Activated CD8-positive, alpha-beta T cell treated with anti-CD3 and anti-CD28 coated beads for 36 hours (primary cell): ENCODE results near the gene SLC39A11. TPM values are rescaled to one million over a fixed set of nuclear protein-coding genes. Genes with fewer than 3 reads are reported as not detected.

Experiments used
- ATAC-seq: fragments of 200-7000 bp; cut with Tn5 transposase; one replicate; pipeline ENCODE4 v1.10.0; 2021; ENCODE audit warnings: mild to moderate bottlenecking, moderate library complexity
- CTCF ChIA-PET: fragments of 350-600 bp; sonication (Branson Sonifier 250); formaldehyde crosslinking; loops from one replicate; lab custom pipeline; 2021; ENCODE audit warnings: antibody characterized with exemption; lab: Charles Lee
- POLR2A ChIA-PET: fragments of 350-600 bp; sonication (Branson Sonifier 250); formaldehyde crosslinking; loops from one replicate; lab custom pipeline; 2021; ENCODE audit warnings: antibody characterized with exemption; lab: Charles Lee
- DNase-seq: peaks from one replicate; pipeline ENCODE4 v3.0.0-alpha.2; 2020
- H3K27ac Mint-ChIP-seq: one replicate; pipeline ENCODE4 v1.8.0; 2021; ENCODE audit warnings: mild to moderate bottlenecking, mixed read lengths
- H3K27me3 Mint-ChIP-seq: one replicate; pipeline ENCODE4 v1.8.0; 2021; ENCODE audit warnings: mixed read lengths
- H3K36me3 Mint-ChIP-seq: one replicate; pipeline ENCODE4 v1.8.0; 2021; ENCODE audit warnings: low read depth, mixed read lengths
- H3K4me1 Mint-ChIP-seq: one replicate; pipeline ENCODE4 v1.8.0; 2021; ENCODE audit warnings: low read depth, mixed read lengths
- H3K4me3 Mint-ChIP-seq: one replicate; pipeline ENCODE4 v1.8.0; 2021; ENCODE audit warnings: mild to moderate bottlenecking, moderate library complexity, mixed read lengths
- H3K9me3 Mint-ChIP-seq: one replicate; pipeline ENCODE4 v1.8.0; 2021; ENCODE audit warnings: mixed read lengths
- CTCF ChIP-seq: fragments of 200-600 bp; IDR thresholded peaks from one replicate; pipeline ENCODE4 v1.8.0; 2022; ENCODE audit warnings: antibody characterized with exemption, mild to moderate bottlenecking
- intact Hi-C: fragments of 100-400 bp; cut with micrococcal nuclease; formaldehyde crosslinking; loops from one replicate; pipeline ENCODE4 v1.10.0; 2022
- total RNA-seq, 2 experiments: library from RNA; stranded (reverse); gene quantifications; one replicate each; pipeline ENCODE4 v1.2.3, GENCODE V29; 2021

SLC39A11 gene
- total RNA-seq, 2 experiments from 2014 or later = 14.4 to 14.9 TPM

GRCh38 chr17:72609501-72609900 is 483.0 kb downstream of the SLC39A11 start:
- peaks cover 22% of the 10 kb centered on the region for H3K27me3 Mint-ChIP-seq
- POLR2A ChIA-PET = no interaction called here

DNA sequence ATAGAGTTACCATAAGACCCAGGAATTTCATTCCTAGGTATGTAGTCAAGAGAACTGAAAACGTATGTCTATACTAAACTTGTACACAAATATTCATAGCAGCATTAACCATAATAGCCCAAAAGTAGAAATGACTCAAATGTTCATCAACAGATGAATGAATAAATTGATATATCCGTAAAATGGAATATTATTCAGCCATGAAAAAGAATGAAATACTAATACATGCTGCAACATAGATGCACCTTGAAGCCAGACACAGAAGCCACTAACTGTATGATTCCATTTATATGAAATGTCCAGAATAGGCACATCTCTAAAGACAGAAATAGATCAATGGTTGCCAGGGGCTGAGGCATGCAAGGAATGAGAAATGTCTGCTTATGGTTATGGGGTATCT is 484.1 kb downstream of the SLC39A11 start:
- H3K27ac Mint-ChIP-seq = no peak overlapping the region

More at GRCh38 chr17:72609501-72609900, 483.0 kb downstream of the SLC39A11 start:
- H3K27ac Mint-ChIP-seq = no peak overlapping the region
- H3K4me3 Mint-ChIP-seq = no peak overlapping the region
- H3K4me1 Mint-ChIP-seq = no peaks in the 10 kb centered on the region
- H3K9me3 Mint-ChIP-seq = peaks cover 13% of the 10 kb centered on the region
- no peak for DNase-seq
- ATAC-seq = no peak
- no peak for TF ChIP-seq CTCF
- intact Hi-C loops = no loop called here
- H3K36me3 Mint-ChIP-seq = no peaks in the 10 kb centered on the region
- CTCF ChIA-PET = interaction anchor here (1.4 kb wide), 1 partner anchor 12 kb away, joined by 3 read pairs; no protein-coding TSS in a partner anchor

DNA sequence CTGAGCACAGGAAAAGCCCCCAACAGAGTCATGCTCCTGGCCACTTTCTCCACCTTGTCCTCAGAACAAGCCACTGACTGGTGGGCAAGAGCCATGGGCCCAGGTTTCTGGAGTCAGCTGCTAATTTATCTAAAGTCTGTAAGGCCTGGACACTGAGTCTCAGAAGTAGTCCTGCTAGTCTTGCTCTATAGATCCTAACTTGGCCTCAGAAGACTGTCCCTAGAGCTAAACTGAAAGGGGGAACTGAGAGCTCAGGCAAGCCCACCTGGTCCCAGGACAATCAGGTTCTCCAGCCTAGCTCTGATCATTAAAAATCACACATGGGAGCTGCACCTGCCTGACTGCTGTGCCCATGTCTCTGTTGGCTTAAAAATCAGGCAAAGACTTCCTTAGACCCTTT is 485.8 kb downstream of the SLC39A11 start:
- no peak for TF ChIP-seq CTCF
- no peak for DNase-seq
- intact Hi-C loops = no loop called here
- H3K36me3 Mint-ChIP-seq = no peaks in the 10 kb centered on the region
- H3K4me1 Mint-ChIP-seq = no peaks in the 10 kb centered on the region
- ChIA-PET POLR2A (no interaction called here), CTCF (no interaction called here)
- no peak overlapping the region for H3K27ac Mint-ChIP-seq
- peaks cover 14% of the 10 kb centered on the region for H3K27me3 Mint-ChIP-seq
- peaks cover 13% of the 10 kb centered on the region for H3K9me3 Mint-ChIP-seq
- H3K4me3 Mint-ChIP-seq = no peak overlapping the region
- ATAC-seq = no peak

More for the DNA sequence above, 484.1 kb downstream of the SLC39A11 start:
- no peak for ATAC-seq
- peaks cover 14% of the 10 kb centered on the region for H3K27me3 Mint-ChIP-seq
- H3K36me3 Mint-ChIP-seq = no peaks in the 10 kb centered on the region
- no peak for TF ChIP-seq CTCF
- intact Hi-C loops = no loop called here
- ChIA-PET POLR2A (no interaction called here), CTCF (no interaction called here)
- DNase-seq = no peak
- no peak overlapping the region for H3K4me3 Mint-ChIP-seq
- H3K9me3 Mint-ChIP-seq = peaks cover 13% of the 10 kb centered on the region
- no peaks in the 10 kb centered on the region for H3K4me1 Mint-ChIP-seq

DNA sequence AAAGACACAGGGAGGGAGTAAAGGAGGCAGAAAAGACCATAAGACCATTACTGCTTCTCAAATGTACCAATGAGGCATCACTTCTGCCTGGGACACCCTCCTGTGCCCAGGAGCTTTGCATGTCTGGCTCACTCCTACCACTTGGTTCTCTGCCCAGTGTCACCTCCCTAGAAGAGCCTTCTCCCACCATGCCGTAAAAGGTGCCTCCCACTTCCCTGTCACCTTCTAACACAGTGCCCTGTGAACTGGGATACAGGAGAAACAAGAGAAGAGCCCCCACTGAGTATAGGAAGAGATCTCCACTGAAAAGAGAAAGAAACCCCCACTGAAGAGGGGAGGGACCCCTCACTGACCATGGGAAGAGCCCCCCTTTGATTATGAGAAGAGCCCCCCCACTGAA is 486.9 kb downstream of the SLC39A11 start:
- Mint-ChIP-seq H3K4me3 (no peak overlapping the region), H3K27ac (no peak overlapping the region), H3K4me1 (no peaks in the 10 kb centered on the region), H3K27me3 (peaks cover 12% of the 10 kb centered on the region), H3K9me3 (peaks cover 13% of the 10 kb centered on the region), H3K36me3 (no peaks in the 10 kb centered on the region)
- ATAC-seq = no peak
- ChIA-PET POLR2A (no interaction called here), CTCF (no interaction called here)
- no peak for DNase-seq
- no peak for TF ChIP-seq CTCF
- intact Hi-C loops = no loop called here

DNA sequence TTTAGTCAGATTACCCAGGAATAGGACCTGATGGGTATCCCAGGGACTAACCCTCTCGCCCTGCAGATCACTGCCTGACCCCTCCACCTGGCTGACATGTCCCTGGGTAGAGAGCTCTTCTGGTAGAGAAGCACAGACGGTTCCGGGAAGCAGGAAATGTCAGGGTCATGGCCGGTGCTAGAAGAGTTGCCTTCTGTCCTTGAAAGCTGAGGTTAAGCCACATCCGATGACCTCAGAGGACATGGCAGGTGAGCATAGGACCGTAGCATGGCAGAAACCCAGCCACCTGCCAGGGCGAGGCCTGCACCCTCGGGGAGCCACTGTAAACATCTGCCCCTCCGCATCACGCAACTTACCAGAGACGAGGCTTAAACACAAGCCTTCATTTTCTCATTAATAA is 488.0 kb downstream of the SLC39A11 start:
- Mint-ChIP-seq H3K36me3 (no peaks in the 10 kb centered on the region), H3K9me3 (peaks cover 13% of the 10 kb centered on the region), H3K27me3 (peaks cover 16% of the 10 kb centered on the region), H3K27ac (no peak overlapping the region), H3K4me1 (no peaks in the 10 kb centered on the region), H3K4me3 (no peak overlapping the region)
- TF ChIP-seq CTCF = no peak
- CTCF ChIA-PET = interaction anchor here (0.7 kb wide), 1 partner anchor 48 kb away, joined by 3 read pairs; no protein-coding TSS in a partner anchor
- intact Hi-C loops = no loop called here
- ATAC-seq = no peak
- DNase-seq = no peak
- POLR2A ChIA-PET = interaction anchor here (0.6 kb wide), 1 partner anchor 963 kb away, joined by 3 read pairs; no protein-coding TSS in a partner anchor
